ENCODE data around the gene NOP9.

The NOP9 gene

GRCh38 chr14:24315807-24316596 lies 16.4 kb downstream of the NOP9 start:
- ChIA-PET POLR2A (no interaction called here), CTCF (interaction anchor here (2.9 kb wide), 1 partner anchor 8 kb away, joined by 14 read pairs; the partner anchor contains the start of gene CIDEB)
- DNase-seq (ENCODE audit: extremely low spot score): no peak

DNA sequence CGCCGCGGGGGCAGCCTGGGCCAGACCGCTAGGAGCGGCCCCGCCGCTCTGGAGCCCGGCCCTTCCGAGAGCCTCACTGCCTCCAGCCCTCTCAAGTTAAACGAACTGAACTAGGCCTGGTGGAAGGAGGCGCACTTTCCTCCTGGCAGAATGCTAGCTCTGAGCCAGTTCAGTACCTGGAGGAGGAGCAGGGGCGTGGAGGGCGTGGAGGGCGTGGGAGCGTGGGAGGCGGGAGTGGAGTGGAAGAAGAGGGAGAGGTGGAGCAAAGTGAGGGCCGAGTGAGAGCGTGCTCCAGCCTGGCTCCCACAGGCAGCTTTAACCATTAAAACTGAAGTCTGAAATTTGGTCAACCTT lies 16.9 kb downstream of the NOP9 start:
- no peak for DNase-seq (ENCODE audit: extremely low spot score)
- ChIA-PET POLR2A (no interaction called here), CTCF (interaction anchor here (2.9 kb wide), 1 partner anchor 9 kb away, joined by 14 read pairs; the partner anchor contains the start of gene CIDEB)
- TF ChIP-seq TARDBP (IDR thresholded peaks at IDR 0.05) (no peak), CTBP1 (IDR thresholded peaks at IDR 0.05; ENCODE audit: borderline replicate concordance) (no peak), BHLHE40 (IDR thresholded peaks at IDR 0.05; ENCODE audit: borderline replicate concordance) (no peak), ARNT (IDR thresholded peaks at IDR 0.05) (no peak), FOXM1 (IDR thresholded peaks at IDR 0.05; ENCODE audit: borderline replicate concordance) (no peak), ZNF384 (IDR thresholded peaks at IDR 0.05) (no peak), NFRKB (IDR thresholded peaks at IDR 0.05) (no peak), FOXK2 (IDR thresholded peaks at IDR 0.05) (no peak), SUZ12 (IDR thresholded peaks at IDR 0.05) (no peak), HDGF (IDR thresholded peaks at IDR 0.05; ENCODE audit: borderline replicate concordance) (no peak), SP1 (IDR thresholded peaks at IDR 0.05) (no peak), ELF4 (IDR thresholded peaks at IDR 0.05) (no peak), FOXA1 (IDR thresholded peaks at IDR 0.05) (no peak), L3MBTL2 (conservative IDR thresholded peaks at IDR 0.05) (no peak), LEF1 (IDR thresholded peaks at IDR 0.05; ENCODE audit: borderline replicate concordance) (no peak)
- TF ChIP-seq, protein P1, sequence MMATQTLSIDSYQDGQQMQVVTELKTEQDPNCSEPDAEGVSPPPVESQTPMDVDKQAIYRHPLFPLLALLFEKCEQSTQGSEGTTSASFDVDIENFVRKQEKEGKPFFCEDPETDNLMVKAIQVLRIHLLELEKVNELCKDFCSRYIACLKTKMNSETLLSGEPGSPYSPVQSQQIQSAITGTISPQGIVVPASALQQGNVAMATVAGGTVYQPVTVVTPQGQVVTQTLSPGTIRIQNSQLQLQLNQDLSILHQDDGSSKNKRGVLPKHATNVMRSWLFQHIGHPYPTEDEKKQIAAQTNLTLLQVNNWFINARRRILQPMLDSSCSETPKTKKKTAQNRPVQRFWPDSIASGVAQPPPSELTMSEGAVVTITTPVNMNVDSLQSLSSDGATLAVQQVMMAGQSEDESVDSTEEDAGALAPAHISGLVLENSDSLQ (IDR thresholded peaks at IDR 0.05): no peak

More at GRCh38 chr14:24315807-24316596, 16.4 kb downstream of the NOP9 start:
- no peak for TF ChIP-seq ARNT (IDR thresholded peaks at IDR 0.05)
- TF ChIP-seq ELF4 (IDR thresholded peaks at IDR 0.05): no peak
- TF ChIP-seq FOXA1 (IDR thresholded peaks at IDR 0.05): no peak
- no peak for TF ChIP-seq FOXK2 (IDR thresholded peaks at IDR 0.05)
- no peak for TF ChIP-seq LEF1 (IDR thresholded peaks at IDR 0.05; ENCODE audit: borderline replicate concordance)

DNA sequence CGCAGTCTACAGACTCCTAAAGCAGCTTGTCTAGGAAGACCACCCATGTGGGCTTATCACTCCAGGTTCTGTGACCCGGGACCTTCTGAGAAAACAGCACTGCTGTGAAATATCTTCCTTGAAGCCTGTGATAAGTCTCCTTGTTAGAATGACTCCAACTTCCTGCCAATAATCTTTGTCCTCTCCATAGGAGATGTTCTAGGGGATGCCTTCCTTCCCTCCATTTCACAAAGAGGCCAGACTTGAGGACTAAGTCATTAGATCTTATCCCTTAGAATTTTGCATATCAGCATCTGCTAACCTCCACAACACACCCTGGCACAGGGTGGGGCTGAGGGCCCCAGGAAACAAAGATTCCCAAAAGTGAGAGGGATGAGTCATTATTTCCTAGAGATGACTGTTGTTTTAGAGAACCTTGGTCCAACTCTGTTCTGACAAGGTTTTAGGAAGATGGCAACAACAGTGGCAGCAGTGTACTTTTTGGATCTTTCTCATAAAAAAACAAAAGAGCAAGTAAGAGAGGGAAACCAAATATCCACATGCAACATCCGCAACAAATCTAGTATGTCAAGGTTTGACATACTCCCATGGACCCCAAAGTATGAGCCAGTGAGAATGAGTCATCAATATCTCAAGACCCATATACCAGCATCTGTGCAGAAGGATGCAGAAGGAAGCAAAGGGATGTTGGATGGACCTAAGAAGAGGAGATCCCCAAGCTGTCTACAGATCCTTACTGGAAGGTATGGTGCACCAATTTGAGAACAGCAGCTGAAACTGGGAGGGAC lies 17.7 kb downstream of the NOP9 start:
- ChIA-PET POLR2A (no interaction called here), CTCF (interaction anchor here (0.7 to 2.9 kb wide), 2 partner anchors 10 to 114 kb away, joined by 3 to 14 read pairs; partner anchors contain the start of gene CIDEB)
- TF ChIP-seq ELF4 (IDR thresholded peaks at IDR 0.05): no peak
- TF ChIP-seq FOXA1 (IDR thresholded peaks at IDR 0.05): no peak
- no peak for TF ChIP-seq L3MBTL2 (conservative IDR thresholded peaks at IDR 0.05)
- no peak for TF ChIP-seq FOXK2 (IDR thresholded peaks at IDR 0.05)
- TF ChIP-seq, protein P1 (IDR thresholded peaks at IDR 0.05): no peak
- no peak for TF ChIP-seq FOXM1 (IDR thresholded peaks at IDR 0.05; ENCODE audit: borderline replicate concordance)
- no peak for TF ChIP-seq CTBP1 (IDR thresholded peaks at IDR 0.05; ENCODE audit: borderline replicate concordance)
- DNase-seq (ENCODE audit: extremely low spot score): no peak

DNA sequence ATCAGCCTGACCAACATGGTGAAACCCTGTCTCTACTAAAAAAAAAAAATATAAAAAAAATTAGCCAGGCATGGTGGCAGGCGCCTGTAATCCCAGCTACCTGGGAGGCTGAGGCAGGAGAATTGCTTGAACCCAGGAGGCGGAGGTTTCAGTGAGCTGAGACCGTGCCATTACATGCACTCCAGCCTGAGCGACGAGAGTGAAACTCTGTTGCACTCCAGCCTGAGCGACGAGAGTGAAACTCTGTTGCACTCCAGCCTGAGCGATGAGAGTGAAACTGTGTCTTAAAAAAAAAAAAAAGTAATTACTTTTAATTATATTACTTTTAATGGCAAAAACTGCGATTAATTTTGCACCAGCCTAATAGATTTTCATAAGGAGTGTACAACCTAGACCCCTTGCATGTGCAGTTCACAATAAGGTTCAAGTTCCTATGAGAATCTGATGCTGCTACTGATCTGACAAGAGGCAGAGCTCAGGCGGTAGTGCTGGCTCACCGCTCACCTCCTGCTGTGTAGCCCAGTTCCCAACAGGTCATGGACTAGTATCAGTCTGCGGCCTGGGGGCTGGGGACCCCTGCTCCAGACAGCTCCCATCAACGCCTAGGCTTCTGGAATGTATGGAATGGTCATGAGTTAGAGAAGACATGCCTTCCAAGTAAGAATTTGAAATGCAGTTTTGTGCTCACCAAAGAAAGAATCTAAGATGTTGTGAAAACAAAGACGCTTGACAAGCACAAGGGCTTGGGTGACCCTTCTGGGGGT lies 21.7 kb downstream of the NOP9 start:
- no peak for DNase-seq (ENCODE audit: extremely low spot score)
- ChIA-PET CTCF (interaction anchor here (1.6 to 1.9 kb wide), 2 partner anchors 13 to 110 kb away, joined by 10 to 11 read pairs; partner anchors contain the start of gene CIDEB), POLR2A (interaction anchor here (0.9 to 1.1 kb wide), 2 partner anchors 50 to 120 kb away, joined by 3 to 4 read pairs; partner anchors contain the start of gene RABGGTA)
- no peak for TF ChIP-seq L3MBTL2 (conservative IDR thresholded peaks at IDR 0.05)
- no peak for TF ChIP-seq NFRKB (IDR thresholded peaks at IDR 0.05)
- TF ChIP-seq ELF4 (IDR thresholded peaks at IDR 0.05): no peak
- no peak for TF ChIP-seq FOXK2 (IDR thresholded peaks at IDR 0.05)
- TF ChIP-seq, protein P1 (IDR thresholded peaks at IDR 0.05): no peak
- no peak for TF ChIP-seq BHLHE40 (IDR thresholded peaks at IDR 0.05; ENCODE audit: borderline replicate concordance)
- TF ChIP-seq CTBP1 (IDR thresholded peaks at IDR 0.05; ENCODE audit: borderline replicate concordance): no peak
- TF ChIP-seq SUZ12 (IDR thresholded peaks at IDR 0.05): no peak
- no peak for TF ChIP-seq TARDBP (IDR thresholded peaks at IDR 0.05)
- TF ChIP-seq ZNF384 (IDR thresholded peaks at IDR 0.05): no peak
- TF ChIP-seq SP1 (IDR thresholded peaks at IDR 0.05): no peak
- TF ChIP-seq FOXA1 (IDR thresholded peaks at IDR 0.05): no peak
- no peak for TF ChIP-seq HDGF (IDR thresholded peaks at IDR 0.05; ENCODE audit: borderline replicate concordance)
- no peak for TF ChIP-seq LEF1 (IDR thresholded peaks at IDR 0.05; ENCODE audit: borderline replicate concordance)

- POLR2A ChIA-PET: interaction anchor here (0.9 to 1.4 kb wide), 3 partner anchors 51 to 119 kb away, joined by 3 to 5 read pairs (median 4); partner anchors contain the start of genes KHNYN and RABGGTA
- CTCF ChIA-PET: interaction anchor here (0.8 to 1.9 kb wide), 4 partner anchors 11 to 109 kb away, joined by 4 to 11 read pairs (median 7); partner anchors contain the start of gene CIDEB
- DNase-seq (ENCODE audit: extremely low spot score): no peak
- TF ChIP-seq BHLHE40 (IDR thresholded peaks at IDR 0.05; ENCODE audit: borderline replicate concordance) (no peak), ARNT (IDR thresholded peaks at IDR 0.05) (no peak), NFRKB (IDR thresholded peaks at IDR 0.05) (no peak), LEF1 (IDR thresholded peaks at IDR 0.05; ENCODE audit: borderline replicate concordance) (no peak), TARDBP (IDR thresholded peaks at IDR 0.05) (no peak), CTBP1 (IDR thresholded peaks at IDR 0.05; ENCODE audit: borderline replicate concordance) (no peak)
- TF ChIP-seq, protein P1 (IDR thresholded peaks at IDR 0.05): no peak
Observed at GRCh38 chr14:24322672-24323071, 23.0 kb downstream of the NOP9 start.

Data from HEK293T (cell line).